ENCODE measurements around the gene SHH.

Gene SHH

GRCh38 chr7:155804897-155805825, 7.1 kb downstream of the SHH start:
- peak in 1 of 2 donors; percentile 13 for DNase-seq

- DNase-seq, result no peak
These were observed 7.8 kb downstream of the SHH start for GRCh38 chr7:155804431-155804831.

- DNase-seq, result no peak
These were observed 8.6 kb downstream of the SHH start for GRCh38 chr7:155803418-155804376.

GRCh38 chr7:155802906-155803417, 9.3 kb downstream of the SHH start:
- no peak for DNase-seq

- DNase-seq, result no peak
These were observed 10.0 kb downstream of the SHH start for GRCh38 chr7:155802291-155802690.

- no peak for DNase-seq
These were observed 11.5 kb downstream of the SHH start for GRCh38 chr7:155800741-155801267.

GRCh38 chr7:155800301-155800700, 12.0 kb downstream of the SHH start:
- DNase-seq, result no peak

GRCh38 chr7:155799514-155799913, 12.7 kb downstream of the SHH start:
- DNase-seq, result no peak

- no peak for DNase-seq
These were observed 13.4 kb downstream of the SHH start for GRCh38 chr7:155798673-155799439.

- DNase-seq, result no peak
These were observed 14.7 kb downstream of the SHH start for GRCh38 chr7:155797262-155798250.

GRCh38 chr7:155796381-155797261, 15.6 kb downstream of the SHH start:
- DNase-seq, result peak; percentile 48 to 51

- no peak for DNase-seq
These were observed 16.3 kb downstream of the SHH start for GRCh38 chr7:155795951-155796350.

- no peak for DNase-seq
These were observed 16.9 kb downstream of the SHH start for GRCh38 chr7:155795401-155795800.

- DNase-seq, result no peak
These were observed 18.1 kb downstream of the SHH start for GRCh38 chr7:155794196-155794595.

- no peak for DNase-seq
These were observed 18.5 kb downstream of the SHH start for GRCh38 chr7:155793720-155794119.

- no peak for DNase-seq
These were observed 19.2 kb downstream of the SHH start for GRCh38 chr7:155792999-155793560.

GRCh38 chr7:155792315-155792960, 19.8 kb downstream of the SHH start:
- DNase-seq, result no peak

GRCh38 chr7:155791836-155792235, 20.4 kb downstream of the SHH start:
- DNase-seq, result no peak

GRCh38 chr7:155791214-155791737, 21.0 kb downstream of the SHH start:
- no peak for DNase-seq

All from CD4-positive, alpha-beta T cell treated with Interleukin-4 for 1 hour (primary cell).